ENCODE measurements around the gene ZNRF4. TPM values are rescaled to one million over a fixed set of nuclear protein-coding genes. Genes with fewer than 3 reads are reported as not detected.

ZNRF4 gene
- total RNA-seq, 4 donors from 2014 or later = not detected

- H3K27ac ChIP-seq = no peak overlapping the region
- no peak overlapping the region for H3K4me3 ChIP-seq
- 64 to 65% methylated on average over 6 of the region's 6 CpGs for WGBS, 2 donors
- no peaks in the 10 kb centered on the region for H3K4me1 ChIP-seq
- no peaks in the 10 kb centered on the region for H3K9me3 ChIP-seq
- H3K27me3 ChIP-seq = peaks cover 0 to 36% of the 10 kb centered on the region in 2 donors
- TF ChIP-seq CTCF (IDR thresholded peaks at IDR 0.05) = no peak
- no peak for TF ChIP-seq EP300 (IDR thresholded peaks at IDR 0.05)
- no peaks in the 10 kb centered on the region for H3K36me3 ChIP-seq
- no peak for DNase-seq (ENCODE audit: low spot score in 2 of 2)
Observed at GRCh38 chr19:5418677-5419076, 36.5 kb upstream of the ZNRF4 start.

- no peaks in the 10 kb centered on the region for H3K4me1 ChIP-seq
- no peaks in the 10 kb centered on the region for H3K9me3 ChIP-seq
- 30 to 38% methylated on average over 7 of the region's 7 CpGs for WGBS, 2 donors
- DNase-seq (ENCODE audit: low spot score in 2 of 2) = no peak
- H3K36me3 ChIP-seq = no peaks in the 10 kb centered on the region
- peaks cover 0 to 27% of the 10 kb centered on the region in 2 donors for H3K27me3 ChIP-seq
- no peak overlapping the region for H3K27ac ChIP-seq
- no peak overlapping the region for H3K4me3 ChIP-seq
- TF ChIP-seq CTCF (IDR thresholded peaks at IDR 0.05) = no peak
- no peak for TF ChIP-seq EP300 (IDR thresholded peaks at IDR 0.05)
Observed at GRCh38 chr19:5420953-5421352, 34.3 kb upstream of the ZNRF4 start.

GRCh38 chr19:5423567-5424125, 31.6 kb upstream of the ZNRF4 start:
- Histone ChIP-seq H3K4me1 (no peaks in the 10 kb centered on the region), H3K4me3 (no peak overlapping the region), H3K27me3 (peaks cover 0 to 14% of the 10 kb centered on the region in 2 donors), H3K27ac (no peak overlapping the region), H3K9me3 (no peaks in the 10 kb centered on the region), H3K36me3 (no peaks in the 10 kb centered on the region)
- WGBS, 2 donors = 47 to 50% methylated on average over 1 of the region's 1 CpG
- no peak for TF ChIP-seq CTCF (IDR thresholded peaks at IDR 0.05)
- no peak for TF ChIP-seq EP300 (IDR thresholded peaks at IDR 0.05)
- no peak for TF ChIP-seq POLR2A (IDR thresholded peaks at IDR 0.05)
- DNase-seq (ENCODE audit: low spot score in 2 of 2) = no peak

GRCh38 chr19:5424192-5424973, 30.8 kb upstream of the ZNRF4 start:
- Histone ChIP-seq H3K27me3 (peaks cover 0 to 7% of the 10 kb centered on the region in 2 donors), H3K36me3 (no peaks in the 10 kb centered on the region), H3K27ac (no peak overlapping the region), H3K4me3 (no peak overlapping the region), H3K4me1 (no peaks in the 10 kb centered on the region), H3K9me3 (no peaks in the 10 kb centered on the region)
- WGBS, 2 donors = 75 to 82% methylated on average over 12 of the region's 12 CpGs
- TF ChIP-seq CTCF (IDR thresholded peaks at IDR 0.05) (no peak), POLR2A (IDR thresholded peaks at IDR 0.05) (no peak), EP300 (IDR thresholded peaks at IDR 0.05) (no peak)
- DNase-seq (ENCODE audit: low spot score in 2 of 2) = no peak

- WGBS, 2 donors = 51 to 65% methylated on average over 1 of the region's 1 CpG
- no peak for DNase-seq (ENCODE audit: low spot score in 2 of 2)
- Histone ChIP-seq H3K4me1 (no peaks in the 10 kb centered on the region), H3K4me3 (no peak overlapping the region), H3K36me3 (no peaks in the 10 kb centered on the region), H3K27ac (no peak overlapping the region), H3K27me3 (no peaks in the 10 kb centered on the region), H3K9me3 (no peaks in the 10 kb centered on the region)
- no peak for TF ChIP-seq CTCF (IDR thresholded peaks at IDR 0.05)
- TF ChIP-seq POLR2A (IDR thresholded peaks at IDR 0.05) = no peak
- no peak for TF ChIP-seq EP300 (IDR thresholded peaks at IDR 0.05)
Observed at GRCh38 chr19:5425260-5425659, 30.0 kb upstream of the ZNRF4 start.
